Hepatocyte (in vitro differentiated cells): Measurements from ENCODE around the gene CBX6. TPM values are rescaled to one million over a fixed set of nuclear protein-coding genes. Genes with fewer than 3 reads are reported as not detected.

Experiments used
- DNase-seq: peaks from one replicate; pipeline ENCODE4 v3.0.0-alpha.2; 2016; ENCODE audit warnings: low spot score
- H2AFZ ChIP-seq: fragments of 200-600 bp; sonication (generic); 2 replicates; pipeline ENCODE4 v1.6.0; 2016; ENCODE audit warnings: antibody characterized with exemption, mild to moderate bottlenecking
- H3K27ac ChIP-seq: fragments of 200-600 bp; sonication (generic); 2 replicates; pipeline ENCODE4 v1.5.1; 2016; ENCODE audit warnings: mild to moderate bottlenecking
- H3K27me3 ChIP-seq: fragments of 200-600 bp; sonication (generic); 2 replicates; pipeline ENCODE4 v1.6.1; 2016
- H3K36me3 ChIP-seq: fragments of 200-600 bp; sonication (generic); replicated peaks from 2 replicates; pipeline ENCODE4 v1.5.1; 2016; ENCODE audit warnings: low read depth; ENCODE audit not compliant: insufficient read depth
- H3K4me1 ChIP-seq: fragments of 200-600 bp; sonication (generic); 2 replicates; pipeline ENCODE4 v1.5.1; 2016; ENCODE audit warnings: mild to moderate bottlenecking, moderate library complexity; ENCODE audit not compliant: insufficient read depth
- H3K4me2 ChIP-seq: fragments of 200-600 bp; sonication (generic); 2 replicates; pipeline ENCODE4 v1.6.0; 2016
- H3K4me3 ChIP-seq: fragments of 200-600 bp; sonication (generic); 2 replicates; pipeline ENCODE4 v1.5.1; 2016; ENCODE audit warnings: mild to moderate bottlenecking
- H3K79me2 ChIP-seq: fragments of 200-600 bp; sonication (generic); 2 replicates; pipeline ENCODE4 v1.6.0; 2017; ENCODE audit warnings: mild to moderate bottlenecking
- H3K9me2 ChIP-seq: fragments of 200-600 bp; sonication (generic); replicated peaks from 2 replicates; pipeline ENCODE4 v1.6.0; 2017; ENCODE audit warnings: mild to moderate bottlenecking; ENCODE audit not compliant: insufficient read depth
- H3K9me3 ChIP-seq: fragments of 200-600 bp; sonication (generic); 2 replicates; pipeline ENCODE4 v1.5.1; 2016; ENCODE audit warnings: low read depth, mild to moderate bottlenecking
- H4K20me1 ChIP-seq: fragments of 200-600 bp; sonication (generic); 2 replicates; pipeline ENCODE4 v1.6.0; 2016; ENCODE audit warnings: mild to moderate bottlenecking; ENCODE audit not compliant: insufficient read depth, poor library complexity, severe bottlenecking
- CTCF ChIP-seq: fragments of 200-600 bp; sonication (generic); IDR thresholded peaks from 2 replicates; pipeline ENCODE4 v1.5.1; 2016; ENCODE audit warnings: antibody characterized with exemption, mild to moderate bottlenecking; ENCODE audit not compliant: poor library complexity
- EZH2 ChIP-seq: fragments of 200-600 bp; sonication (generic); IDR thresholded peaks from 2 replicates; pipeline ENCODE4 v1.6.1; 2016; ENCODE audit warnings: antibody characterized with exemption, mild to moderate bottlenecking, borderline replicate concordance
- EZH2phosphoT487 ChIP-seq: fragments of 200-600 bp; sonication (generic); IDR thresholded peaks from one replicate; pipeline ENCODE4 v1.6.1; 2018; ENCODE audit warnings: antibody characterized with exemption, mild to moderate bottlenecking, low read depth, moderate library complexity; ENCODE audit not compliant: unreplicated experiment, severe bottlenecking
- WGBS: methylation state at CpG from one replicate; pipeline ENCODE4 v1.1.6; 2016; ENCODE audit warnings: low lambda C conversion rate; ENCODE audit errors: missing lambda C conversion rate; 5-methylcytosine and 5-hydroxymethylcytosine counted together
- polyA plus RNA-seq: library from polyadenylated mRNA; unstranded; fragments of >200 nt; fragmentation: Nextera tagmentation; extraction: Ambion mirVana; gene quantifications from 2 replicates; pipeline ENCODE4 v1.2.1, GENCODE V29; 2016
- total RNA-seq: library from RNA; depleted of rRNA; stranded (reverse); fragments of >200 nt; gene quantifications from 2 replicates; pipeline ENCODE4 v1.2.3, GENCODE V29; 2014

Gene CBX6
- total and polyA plus RNA-seq, 2 experiments from 2014 or later, result 42.9 to 45.4 TPM

GRCh38 chr22:38815842-38816241, 56.2 kb downstream of the CBX6 start:
- no peaks in the 10 kb centered on the region for H3K27me3 ChIP-seq
- H3K27ac ChIP-seq, result no peak overlapping the region
- no peak overlapping the region for H3K4me3 ChIP-seq
- no peak for DNase-seq
- no peaks in the 10 kb centered on the region for H3K4me1 ChIP-seq
- WGBS, result 40% methylated on average over 1 of the region's 1 CpG
- no peaks in the 10 kb centered on the region for H3K9me3 ChIP-seq
- no peaks in the 10 kb centered on the region for H3K36me3 ChIP-seq
- H3K79me2 ChIP-seq, result no peaks in the 10 kb centered on the region
- TF ChIP-seq CTCF (no peak), EZH2 (no peak), EZH2phosphoT487 (no peak)
- no peaks in the 10 kb centered on the region for H4K20me1 ChIP-seq
- no peak overlapping the region for H3K4me2 ChIP-seq
- no peaks in the 10 kb centered on the region for H3K9me2 ChIP-seq
- no peak overlapping the region for H2AFZ ChIP-seq

Other genes starting within 250 kb of the CBX6 start
- 1.1 and 2.9 TPM in 2 replicates for gene FAM227A, start 215.8 kb downstream of the CBX6 start, total RNA-seq
- 0.51 and 2.3 TPM in 2 replicates for gene FAM227A, start 215.8 kb downstream of the CBX6 start, polyA plus RNA-seq
- gene CBY1, start 215.6 kb downstream of the CBX6 start, total RNA-seq, result 19.7 and 20.5 TPM in 2 replicates
- gene CBY1, start 215.6 kb downstream of the CBX6 start, polyA plus RNA-seq, result 35.8 and 39.4 TPM in 2 replicates
- gene TOMM22, start 190.3 kb downstream of the CBX6 start, total RNA-seq, result 57.7 and 76.3 TPM in 2 replicates
- 70.6 and 80.3 TPM in 2 replicates for gene TOMM22, start 190.3 kb downstream of the CBX6 start, polyA plus RNA-seq
- 76.0 and 104 TPM in 2 replicates for gene JOSD1, start 171.3 kb downstream of the CBX6 start, total RNA-seq
- gene JOSD1, start 171.3 kb downstream of the CBX6 start, polyA plus RNA-seq, result 15.8 and 18.6 TPM in 2 replicates
- 26.0 and 36.8 TPM in 2 replicates for gene GTPBP1, start 166.3 kb downstream of the CBX6 start, total RNA-seq
- gene GTPBP1, start 166.3 kb downstream of the CBX6 start, polyA plus RNA-seq, result 28.6 and 30.8 TPM in 2 replicates
- gene SUN2, start 116.2 kb downstream of the CBX6 start, total RNA-seq, result 52.4 and 56.1 TPM in 2 replicates
- 55.9 and 70.8 TPM in 2 replicates for gene SUN2, start 116.2 kb downstream of the CBX6 start, polyA plus RNA-seq
- 11.9 and 15.5 TPM in 2 replicates for gene DNAL4, start 78.1 kb downstream of the CBX6 start, total RNA-seq
- 19.3 and 21.5 TPM in 2 replicates for gene DNAL4, start 78.1 kb downstream of the CBX6 start, polyA plus RNA-seq
- gene NPTXR, start 28.2 kb downstream of the CBX6 start, total RNA-seq, result 3.1 and 3.8 TPM in 2 replicates
- gene NPTXR, start 28.2 kb downstream of the CBX6 start, polyA plus RNA-seq, result 3.3 TPM in 2 replicates
- not detected in 2 replicates for gene APOBEC3A, start 85.4 kb upstream of the CBX6 start, total RNA-seq
- not detected in 2 replicates for gene APOBEC3A, start 85.4 kb upstream of the CBX6 start, polyA plus RNA-seq
- gene APOBEC3B, start 110.1 kb upstream of the CBX6 start, total RNA-seq, result 2.2 TPM in 2 replicates
- 10.5 and 11.0 TPM in 2 replicates for gene APOBEC3B, start 110.1 kb upstream of the CBX6 start, polyA plus RNA-seq
- gene APOBEC3C, start 142.0 kb upstream of the CBX6 start, total RNA-seq, result 7.4 and 8.0 TPM in 2 replicates
- 36.8 and 56.7 TPM in 2 replicates for gene APOBEC3C, start 142.0 kb upstream of the CBX6 start, polyA plus RNA-seq
- 1.4 and 1.5 TPM in 2 replicates for gene APOBEC3D, start 148.9 kb upstream of the CBX6 start, total RNA-seq
- 1.4 and 1.5 TPM in 2 replicates for gene APOBEC3D, start 148.9 kb upstream of the CBX6 start, polyA plus RNA-seq
- gene APOBEC3F, start 168.6 kb upstream of the CBX6 start, total RNA-seq, result 1.2 and 4.7 TPM in 2 replicates
- 8.8 and 10.0 TPM in 2 replicates for gene APOBEC3F, start 168.6 kb upstream of the CBX6 start, polyA plus RNA-seq
- 4.6 and 4.8 TPM in 2 replicates for gene APOBEC3G, start 205.1 kb upstream of the CBX6 start, total RNA-seq
- gene APOBEC3G, start 205.1 kb upstream of the CBX6 start, polyA plus RNA-seq, result 1.2 and 1.3 TPM in 2 replicates
- not detected in 2 replicates for gene APOBEC3H, start 225.0 kb upstream of the CBX6 start, total RNA-seq
- gene APOBEC3H, start 225.0 kb upstream of the CBX6 start, polyA plus RNA-seq, result not detected in 2 replicates